HepG2 (cell line): Measurements from ENCODE around the gene NECAB2. TPM values are rescaled to one million over a fixed set of nuclear protein-coding genes. Genes with fewer than 3 reads are reported as not detected.

Experiments used
- ARNT ChIP-seq: fragments of 450-650 bp; IDR thresholded peaks from 2 replicates; pipeline ENCODE4 v1.6.1; 2017
- CAMTA2 ChIP-seq: sonication (generic); formaldehyde crosslinking; IDR thresholded peaks from 2 replicates; pipeline ENCODE4 v1.4.0; 2020; ENCODE audit warnings: mild to moderate bottlenecking, missing genetic modification reagents, borderline replicate concordance
- CCDC6 ChIP-seq: sonication (generic); formaldehyde crosslinking; IDR thresholded peaks from 2 replicates; pipeline ENCODE4 v1.8.1; 2022; ENCODE audit warnings: mild to moderate bottlenecking, missing genetic modification reagents, moderate library complexity
- CREB1 ChIP-seq, 2 experiments: fragments of 450-650 bp in 1 of 2; IDR thresholded peaks; 2 replicates each; pipeline ENCODE4 v1.6.1; 2016 to 2017; ENCODE audit warnings: control low read depth in 1 of 2, mild to moderate bottlenecking in 1 of 2, missing compliant biosample characterization in 1 of 2, missing genetic modification characterization in 1 of 2
- DNMT3B ChIP-seq: conservative IDR thresholded peaks from 2 replicates; pipeline ENCODE4 v1.6.1; 2016; ENCODE audit warnings: missing biosample characterization, control low read depth
- FOSL1 ChIP-seq: sonication (generic); formaldehyde crosslinking; IDR thresholded peaks from 2 replicates; pipeline ENCODE4 v1.9.0; 2021; ENCODE audit warnings: missing genetic modification reagents, borderline replicate concordance
- HOXD1 ChIP-seq: sonication (generic); formaldehyde crosslinking; IDR thresholded peaks from 2 replicates; pipeline ENCODE4 v1.5.0; 2020; ENCODE audit warnings: missing genetic modification reagents
- MATR3 ChIP-seq: sonication (generic); formaldehyde crosslinking; IDR thresholded peaks from 2 replicates; pipeline ENCODE4 v1.4.0; 2020; ENCODE audit warnings: missing genetic modification reagents
- MIER2 ChIP-seq: IDR thresholded peaks from 2 replicates; pipeline ENCODE4 v1.6.1; 2016; ENCODE audit warnings: missing biosample characterization, missing genetic modification reagents
- SMARCC2 ChIP-seq: fragments of 450-650 bp; IDR thresholded peaks from 2 replicates; pipeline ENCODE4 v1.6.1; 2017; ENCODE audit warnings: antibody characterized with exemption, mild to moderate bottlenecking
- STAG1 ChIP-seq: sonication (generic); formaldehyde crosslinking; IDR thresholded peaks from 2 replicates; pipeline ENCODE4 v1.4.0; 2020; ENCODE audit warnings: missing genetic modification reagents
- ZBTB42 ChIP-seq: sonication (generic); formaldehyde crosslinking; IDR thresholded peaks from 2 replicates; pipeline ENCODE4 v1.5.0; 2020; ENCODE audit warnings: mild to moderate bottlenecking, missing genetic modification reagents
- ZFP36L1 ChIP-seq: sonication (generic); formaldehyde crosslinking; IDR thresholded peaks from 2 replicates; pipeline ENCODE4 v1.8.0; 2022; ENCODE audit warnings: mild to moderate bottlenecking, missing genetic modification reagents, moderate library complexity
- ZIK1 ChIP-seq: sonication (generic); formaldehyde crosslinking; IDR thresholded peaks from 2 replicates; pipeline ENCODE4 v1.5.0; 2020; ENCODE audit warnings: mild to moderate bottlenecking, low read depth, missing genetic modification reagents, borderline replicate concordance
- ZNF274 ChIP-seq: sonication (generic); formaldehyde crosslinking; IDR thresholded peaks from 2 replicates; pipeline ENCODE4 v1.5.1; 2020; ENCODE audit warnings: mild to moderate bottlenecking, missing genetic modification reagents
- ZNF329 ChIP-seq: sonication (generic); formaldehyde crosslinking; IDR thresholded peaks from 2 replicates; pipeline ENCODE4 v1.9.0; 2021; ENCODE audit warnings: low read depth, mild to moderate bottlenecking, missing genetic modification reagents
- ZNF468 ChIP-seq: sonication (generic); formaldehyde crosslinking; IDR thresholded peaks from 2 replicates; pipeline ENCODE4 v1.8.0; 2022; ENCODE audit warnings: mild to moderate bottlenecking, moderate library complexity, missing genetic modification reagents
- ZNF709 ChIP-seq: sonication (generic); formaldehyde crosslinking; IDR thresholded peaks from 2 replicates; pipeline ENCODE4 v1.5.0; 2020; ENCODE audit warnings: mild to moderate bottlenecking, missing genetic modification reagents
- ZSCAN30 ChIP-seq: sonication (generic); formaldehyde crosslinking; IDR thresholded peaks from 2 replicates; pipeline ENCODE4 v1.5.0; 2020; ENCODE audit warnings: mild to moderate bottlenecking, missing genetic modification reagents
- ZSCAN31 ChIP-seq: sonication (generic); formaldehyde crosslinking; IDR thresholded peaks from 2 replicates; pipeline ENCODE4 v1.5.0; 2020; ENCODE audit warnings: low read depth, mild to moderate bottlenecking, missing genetic modification reagents
- polyA plus RNA-seq, 8 experiments: library from polyadenylated mRNA; depleted of rRNA in 3 of 8; stranded (reverse) in 7 of 8; unstranded in 1 of 8; fragments of >200 nt; fragmentation: Illumina TruSeq in 4 of 8; extraction: Trizol in 4 of 8; gene quantifications; 2 replicates each; pipeline versions ENCODE4 v1.2.1 to v1.2.3, GENCODE V29; 2011 to 2016; ENCODE audit warnings: low read depth in 4 of 8, missing spikeins in 1 of 8, mixed read lengths in 1 of 8; ENCODE audit not compliant: insufficient read depth in 1 of 8
- total RNA-seq, 5 experiments: library from RNA; depleted of rRNA; stranded (reverse); fragments of >200 nt; fragmentation: Illumina TruSeq; extraction: Trizol; gene quantifications; 2 replicates each; pipeline ENCODE4 v1.2.3, GENCODE V29; 2016; ENCODE audit warnings: low read depth in 1 of 5
- TF ChIP-seq, protein P1 (sequence below): sonication (generic); formaldehyde crosslinking; IDR thresholded peaks from 2 replicates; pipeline ENCODE4 v1.5.0; 2020; ENCODE audit warnings: mild to moderate bottlenecking, missing genetic modification reagents
- TF ChIP-seq, protein P2 (sequence below): sonication (generic); formaldehyde crosslinking; IDR thresholded peaks from 2 replicates; pipeline ENCODE4 v1.4.0; 2020; ENCODE audit warnings: mild to moderate bottlenecking, missing genetic modification reagents
- TF ChIP-seq, protein P3 (sequence below): sonication (generic); formaldehyde crosslinking; conservative IDR thresholded peaks from 2 replicates; pipeline ENCODE4 v1.4.0; 2020; ENCODE audit warnings: missing genetic modification reagents
- TF ChIP-seq, protein P4 (sequence below): sonication (generic); formaldehyde crosslinking; conservative IDR thresholded peaks from 2 replicates; pipeline ENCODE4 v1.8.0; 2022; ENCODE audit warnings: mild to moderate bottlenecking, moderate library complexity, missing genetic modification reagents

Gene NECAB2
- total and polyA plus RNA-seq, 2 of the 13 experiments (the other 11 are each of a cell fraction or from before 2014, with no cell fraction given): 0.21 to 0.49 TPM

DNA sequence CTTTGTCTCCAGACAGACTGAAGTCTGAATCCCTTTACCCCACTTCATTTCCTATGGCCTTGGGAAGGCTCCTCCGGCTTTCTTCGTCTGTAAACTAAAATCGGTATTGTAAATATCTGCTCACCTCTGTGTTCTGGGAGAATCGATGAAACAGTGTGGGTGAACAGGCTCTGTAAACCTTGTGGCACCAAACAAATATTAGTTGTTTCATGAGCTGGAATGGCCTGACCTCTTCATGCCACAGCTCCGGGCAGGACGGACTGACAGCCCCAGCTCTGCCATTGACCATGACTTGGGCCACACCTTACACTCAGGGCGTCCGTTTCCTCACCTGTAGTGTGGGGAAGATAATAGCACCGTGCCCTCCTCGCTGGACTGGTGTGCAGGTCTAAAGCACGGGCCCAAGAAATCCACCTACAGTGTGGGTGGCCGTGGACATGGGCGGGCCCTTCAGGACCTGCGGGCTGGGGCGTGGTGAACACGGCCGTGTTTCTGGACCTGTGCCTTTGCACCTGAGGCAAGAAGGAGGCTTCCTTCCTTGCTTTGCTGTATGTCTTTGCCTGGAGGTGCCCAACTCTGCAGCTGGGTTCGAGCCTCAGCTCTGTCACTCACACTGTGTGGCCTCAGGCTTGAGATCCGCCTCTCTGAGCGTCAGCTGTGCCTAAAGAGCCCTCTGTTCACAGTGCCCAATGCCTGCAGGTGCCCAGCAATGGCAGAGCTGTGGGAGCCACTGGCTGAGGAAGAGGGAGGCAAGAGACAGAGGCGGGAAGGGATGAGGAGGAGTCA lies 21.1 kb upstream of the NECAB2 start (continued):
- TF ChIP-seq, protein P1, sequence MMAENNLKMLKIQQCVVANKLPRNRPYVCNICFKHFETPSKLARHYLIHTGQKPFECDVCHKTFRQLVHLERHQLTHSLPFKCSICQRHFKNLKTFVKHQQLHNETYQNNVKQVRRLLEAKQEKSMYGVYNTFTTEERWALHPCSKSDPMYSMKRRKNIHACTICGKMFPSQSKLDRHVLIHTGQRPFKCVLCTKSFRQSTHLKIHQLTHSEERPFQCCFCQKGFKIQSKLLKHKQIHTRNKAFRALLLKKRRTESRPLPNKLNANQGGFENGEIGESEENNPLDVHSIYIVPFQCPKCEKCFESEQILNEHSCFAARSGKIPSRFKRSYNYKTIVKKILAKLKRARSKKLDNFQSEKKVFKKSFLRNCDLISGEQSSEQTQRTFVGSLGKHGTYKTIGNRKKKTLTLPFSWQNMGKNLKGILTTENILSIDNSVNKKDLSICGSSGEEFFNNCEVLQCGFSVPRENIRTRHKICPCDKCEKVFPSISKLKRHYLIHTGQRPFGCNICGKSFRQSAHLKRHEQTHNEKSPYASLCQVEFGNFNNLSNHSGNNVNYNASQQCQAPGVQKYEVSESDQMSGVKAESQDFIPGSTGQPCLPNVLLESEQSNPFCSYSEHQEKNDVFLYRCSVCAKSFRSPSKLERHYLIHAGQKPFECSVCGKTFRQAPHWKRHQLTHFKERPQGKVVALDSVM (CRISPR knock-in tag): no peak
- no peak for TF ChIP-seq SMARCC2
- no peak for TF ChIP-seq CCDC6 (CRISPR knock-in tag)
- no peak for TF ChIP-seq ZNF468 (CRISPR knock-in tag)
- TF ChIP-seq ZIK1 (CRISPR knock-in tag): no peak
- TF ChIP-seq, protein P2, sequence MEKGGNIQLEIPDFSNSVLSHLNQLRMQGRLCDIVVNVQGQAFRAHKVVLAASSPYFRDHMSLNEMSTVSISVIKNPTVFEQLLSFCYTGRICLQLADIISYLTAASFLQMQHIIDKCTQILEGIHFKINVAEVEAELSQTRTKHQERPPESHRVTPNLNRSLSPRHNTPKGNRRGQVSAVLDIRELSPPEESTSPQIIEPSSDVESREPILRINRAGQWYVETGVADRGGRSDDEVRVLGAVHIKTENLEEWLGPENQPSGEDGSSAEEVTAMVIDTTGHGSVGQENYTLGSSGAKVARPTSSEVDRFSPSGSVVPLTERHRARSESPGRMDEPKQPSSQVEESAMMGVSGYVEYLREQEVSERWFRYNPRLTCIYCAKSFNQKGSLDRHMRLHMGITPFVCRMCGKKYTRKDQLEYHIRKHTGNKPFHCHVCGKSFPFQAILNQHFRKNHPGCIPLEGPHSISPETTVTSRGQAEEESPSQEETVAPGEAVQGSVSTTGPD: peak; percentile 92
- no peak for TF ChIP-seq STAG1 (CRISPR knock-in tag)
- TF ChIP-seq CREB1 (IDR thresholded peaks at IDR 0.05): no peak
- no peak for TF ChIP-seq CREB1 (CRISPR knock-in tag; IDR thresholded peaks at IDR 0.05)
- TF ChIP-seq MIER2 (CRISPR knock-in tag): no peak
- TF ChIP-seq DNMT3B (CRISPR knock-in tag): no peak
- TF ChIP-seq CAMTA2 (CRISPR knock-in tag): no peak; the same call in 1 of the 2 replicates
- peak; percentile 23; the same call in 1 of the 2 replicates for TF ChIP-seq ZNF274 (CRISPR knock-in tag)
- TF ChIP-seq, protein P3, sequence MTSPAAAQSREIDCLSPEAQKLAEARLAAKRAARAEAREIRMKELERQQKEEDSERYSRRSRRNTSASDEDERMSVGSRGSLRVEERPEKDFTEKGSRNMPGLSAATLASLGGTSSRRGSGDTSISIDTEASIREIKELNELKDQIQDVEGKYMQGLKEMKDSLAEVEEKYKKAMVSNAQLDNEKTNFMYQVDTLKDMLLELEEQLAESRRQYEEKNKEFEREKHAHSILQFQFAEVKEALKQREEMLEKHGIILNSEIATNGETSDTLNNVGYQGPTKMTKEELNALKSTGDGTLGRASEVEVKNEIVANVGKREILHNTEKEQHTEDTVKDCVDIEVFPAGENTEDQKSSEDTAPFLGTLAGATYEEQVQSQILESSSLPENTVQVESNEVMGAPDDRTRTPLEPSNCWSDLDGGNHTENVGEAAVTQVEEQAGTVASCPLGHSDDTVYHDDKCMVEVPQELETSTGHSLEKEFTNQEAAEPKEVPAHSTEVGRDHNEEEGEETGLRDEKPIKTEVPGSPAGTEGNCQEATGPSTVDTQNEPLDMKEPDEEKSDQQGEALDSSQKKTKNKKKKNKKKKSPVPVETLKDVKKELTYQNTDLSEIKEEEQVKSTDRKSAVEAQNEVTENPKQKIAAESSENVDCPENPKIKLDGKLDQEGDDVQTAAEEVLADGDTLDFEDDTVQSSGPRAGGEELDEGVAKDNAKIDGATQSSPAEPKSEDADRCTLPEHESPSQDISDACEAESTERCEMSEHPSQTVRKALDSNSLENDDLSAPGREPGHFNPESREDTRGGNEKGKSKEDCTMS (CRISPR knock-in tag): no peak
- TF ChIP-seq ZNF329: no peak
- TF ChIP-seq ZFP36L1: no peak
- TF ChIP-seq ARNT: no peak
- TF ChIP-seq ZBTB42 (CRISPR knock-in tag): no peak
- no peak for TF ChIP-seq ZNF709 (CRISPR knock-in tag)
- TF ChIP-seq, protein P4, sequence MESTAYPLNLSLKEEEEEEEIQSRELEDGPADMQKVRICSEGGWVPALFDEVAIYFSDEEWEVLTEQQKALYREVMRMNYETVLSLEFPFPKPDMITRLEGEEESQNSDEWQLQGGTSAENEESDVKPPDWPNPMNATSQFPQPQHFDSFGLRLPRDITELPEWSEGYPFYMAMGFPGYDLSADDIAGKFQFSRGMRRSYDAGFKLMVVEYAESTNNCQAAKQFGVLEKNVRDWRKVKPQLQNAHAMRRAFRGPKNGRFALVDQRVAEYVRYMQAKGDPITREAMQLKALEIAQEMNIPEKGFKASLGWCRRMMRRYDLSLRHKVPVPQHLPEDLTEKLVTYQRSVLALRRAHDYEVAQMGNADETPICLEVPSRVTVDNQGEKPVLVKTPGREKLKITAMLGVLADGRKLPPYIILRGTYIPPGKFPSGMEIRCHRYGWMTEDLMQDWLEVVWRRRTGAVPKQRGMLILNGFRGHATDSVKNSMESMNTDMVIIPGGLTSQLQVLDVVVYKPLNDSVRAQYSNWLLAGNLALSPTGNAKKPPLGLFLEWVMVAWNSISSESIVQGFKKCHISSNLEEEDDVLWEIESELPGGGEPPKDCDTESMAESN (CRISPR knock-in tag): 0 out of 2 replicates have a peak, but pooled peaks have one; percentile 48
- no peak for TF ChIP-seq ZSCAN31
- TF ChIP-seq HOXD1 (CRISPR knock-in tag): no peak
- TF ChIP-seq FOSL1 (CRISPR knock-in tag): no peak
- TF ChIP-seq MATR3: no peak
- TF ChIP-seq ZSCAN30 (CRISPR knock-in tag): no peak
